ENCODE data around the gene PRKCH. TPM values are rescaled to one million over a fixed set of nuclear protein-coding genes. Genes with fewer than 3 reads are reported as not detected.

Gene PRKCH
- total RNA-seq, 2 donors from 2014 or later: 24.6 to 73.6 TPM

- Histone ChIP-seq H3K9me3 (no peaks in the 10 kb centered on the region), H3K27me3 (replicated peaks; ENCODE audit: insufficient read depth) (no peaks in the 10 kb centered on the region), H3K36me3 (no peaks in the 10 kb centered on the region), H3K4me3 (no peak overlapping the region), H3K4me1 (ENCODE audit: control insufficient read depth in 1 of 2, low read depth in 2 of 2) (no peaks in the 10 kb centered on the region), H3K27ac (peak overlapping the region in 1 of 2 donors; percentile 45)
- TF ChIP-seq, protein P1, sequence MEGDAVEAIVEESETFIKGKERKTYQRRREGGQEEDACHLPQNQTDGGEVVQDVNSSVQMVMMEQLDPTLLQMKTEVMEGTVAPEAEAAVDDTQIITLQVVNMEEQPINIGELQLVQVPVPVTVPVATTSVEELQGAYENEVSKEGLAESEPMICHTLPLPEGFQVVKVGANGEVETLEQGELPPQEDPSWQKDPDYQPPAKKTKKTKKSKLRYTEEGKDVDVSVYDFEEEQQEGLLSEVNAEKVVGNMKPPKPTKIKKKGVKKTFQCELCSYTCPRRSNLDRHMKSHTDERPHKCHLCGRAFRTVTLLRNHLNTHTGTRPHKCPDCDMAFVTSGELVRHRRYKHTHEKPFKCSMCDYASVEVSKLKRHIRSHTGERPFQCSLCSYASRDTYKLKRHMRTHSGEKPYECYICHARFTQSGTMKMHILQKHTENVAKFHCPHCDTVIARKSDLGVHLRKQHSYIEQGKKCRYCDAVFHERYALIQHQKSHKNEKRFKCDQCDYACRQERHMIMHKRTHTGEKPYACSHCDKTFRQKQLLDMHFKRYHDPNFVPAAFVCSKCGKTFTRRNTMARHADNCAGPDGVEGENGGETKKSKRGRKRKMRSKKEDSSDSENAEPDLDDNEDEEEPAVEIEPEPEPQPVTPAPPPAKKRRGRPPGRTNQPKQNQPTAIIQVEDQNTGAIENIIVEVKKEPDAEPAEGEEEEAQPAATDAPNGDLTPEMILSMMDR (IDR thresholded peaks at IDR 0.05): no peak
- ATAC-seq (ENCODE audit: insufficient number of reproducible peaks, low FRiP score, low read depth) (no peak), DNase-seq (ENCODE audit: low spot score) (no peak)
Measured at GRCh38 chr14:61344437-61345150, 23.2 kb downstream of the PRKCH start.

GRCh38 chr14:61345151-61345482 lies 23.7 kb downstream of the PRKCH start:
- Histone ChIP-seq H3K4me3 (no peak overlapping the region), H3K9me3 (no peaks in the 10 kb centered on the region), H3K36me3 (no peaks in the 10 kb centered on the region), H3K4me1 (ENCODE audit: control insufficient read depth in 1 of 2, low read depth in 2 of 2) (no peaks in the 10 kb centered on the region), H3K27ac (peak overlapping the region in 1 of 2 donors; percentile 45), H3K27me3 (replicated peaks; ENCODE audit: insufficient read depth) (no peaks in the 10 kb centered on the region)
- no peak for DNase-seq (ENCODE audit: low spot score)
- TF ChIP-seq, protein P1 (IDR thresholded peaks at IDR 0.05): no peak
- no peak for ATAC-seq (ENCODE audit: insufficient number of reproducible peaks, low FRiP score, low read depth)

- no peaks in the 10 kb centered on the region for H3K27me3 ChIP-seq (replicated peaks; ENCODE audit: insufficient read depth)
Measured at GRCh38 chr14:61346221-61346620, 24.8 kb downstream of the PRKCH start.

DNA sequence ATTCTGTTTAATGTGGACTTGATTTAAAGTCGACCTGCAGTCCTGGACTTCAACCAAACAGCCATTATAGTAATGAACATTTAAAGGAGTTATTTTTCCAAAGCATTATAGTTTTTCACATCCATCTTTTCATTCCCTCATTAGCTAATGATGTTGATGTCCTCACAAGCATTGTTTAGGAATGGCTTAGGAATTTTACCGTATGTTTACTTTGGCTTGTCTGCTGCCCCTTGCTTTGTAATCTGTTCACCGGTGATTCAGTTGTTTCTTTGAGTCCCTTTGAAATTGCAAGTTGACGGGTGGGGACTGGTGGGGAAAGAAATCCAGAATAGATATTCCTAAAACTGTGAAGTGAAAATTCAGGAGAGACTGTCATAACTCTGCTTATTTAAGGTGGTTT lies 25.4 kb downstream of the PRKCH start:
- DNase-seq (ENCODE audit: low spot score) (no peak), ATAC-seq (ENCODE audit: insufficient number of reproducible peaks, low FRiP score, low read depth) (no peak)
- no peaks in the 10 kb centered on the region for H3K36me3 ChIP-seq
- H3K4me1 ChIP-seq (ENCODE audit: control insufficient read depth in 1 of 2, low read depth in 2 of 2): no peaks in the 10 kb centered on the region
- no peak overlapping the region for H3K27ac ChIP-seq
- H3K4me3 ChIP-seq: no peak overlapping the region
- H3K9me3 ChIP-seq: no peaks in the 10 kb centered on the region
- TF ChIP-seq, protein P1 (IDR thresholded peaks at IDR 0.05): no peak
- H3K27me3 ChIP-seq (replicated peaks; ENCODE audit: insufficient read depth): no peaks in the 10 kb centered on the region

More at GRCh38 chr14:61346221-61346620, 24.8 kb downstream of the PRKCH start:
- ATAC-seq (ENCODE audit: insufficient number of reproducible peaks, low FRiP score, low read depth): no peak
- no peaks in the 10 kb centered on the region for H3K9me3 ChIP-seq
- TF ChIP-seq, protein P1 (IDR thresholded peaks at IDR 0.05): no peak
- no peaks in the 10 kb centered on the region for H3K36me3 ChIP-seq
- H3K4me1 ChIP-seq (ENCODE audit: control insufficient read depth in 1 of 2, low read depth in 2 of 2): no peaks in the 10 kb centered on the region
- no peak for DNase-seq (ENCODE audit: low spot score)
- no peak overlapping the region for H3K4me3 ChIP-seq
- H3K27ac ChIP-seq: no peak overlapping the region

DNA sequence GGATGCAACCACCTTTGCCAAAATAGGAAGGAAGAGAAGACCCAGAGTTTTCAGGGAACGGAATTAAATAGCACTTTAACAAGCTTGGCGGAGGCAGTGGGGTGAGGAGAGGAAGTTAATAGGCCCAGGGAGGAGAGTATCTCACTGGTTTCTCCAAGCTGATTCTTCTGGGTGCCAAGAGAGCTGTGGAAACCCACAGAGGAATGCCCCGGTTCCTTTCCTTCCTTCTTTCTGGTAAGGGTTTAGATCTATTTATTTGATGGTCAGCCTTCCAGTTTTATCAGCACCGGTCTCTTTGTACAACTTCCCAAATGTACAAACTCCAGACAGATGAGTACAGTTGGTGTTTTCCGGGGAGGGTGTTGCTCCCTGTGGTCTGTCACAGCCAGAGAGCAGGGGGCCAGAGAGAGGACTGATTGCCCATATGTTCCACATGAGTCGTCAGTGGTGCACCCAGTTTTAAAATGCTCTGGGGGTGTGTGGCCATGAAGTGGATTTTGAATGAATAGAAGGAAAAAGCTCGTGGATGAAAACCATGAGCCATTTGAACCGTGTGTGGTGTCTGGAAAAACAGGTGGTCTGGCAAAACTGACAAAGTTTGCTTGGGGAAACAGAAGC lies 26.6 kb downstream of the PRKCH start:
- Histone ChIP-seq H3K9me3 (no peaks in the 10 kb centered on the region), H3K27ac (no peak overlapping the region), H3K4me3 (no peak overlapping the region), H3K27me3 (replicated peaks; ENCODE audit: insufficient read depth) (no peaks in the 10 kb centered on the region), H3K4me1 (ENCODE audit: control insufficient read depth in 1 of 2, low read depth in 2 of 2) (no peaks in the 10 kb centered on the region), H3K36me3 (no peaks in the 10 kb centered on the region)
- ATAC-seq (ENCODE audit: insufficient number of reproducible peaks, low FRiP score, low read depth) (no peak), DNase-seq (ENCODE audit: low spot score) (no peak)
- TF ChIP-seq, protein P1 (IDR thresholded peaks at IDR 0.05): no peak

Data from thoracic aorta (tissue), 2 donors.